Measurements from ENCODE around the gene CEND1.

CEND1 gene

DNA sequence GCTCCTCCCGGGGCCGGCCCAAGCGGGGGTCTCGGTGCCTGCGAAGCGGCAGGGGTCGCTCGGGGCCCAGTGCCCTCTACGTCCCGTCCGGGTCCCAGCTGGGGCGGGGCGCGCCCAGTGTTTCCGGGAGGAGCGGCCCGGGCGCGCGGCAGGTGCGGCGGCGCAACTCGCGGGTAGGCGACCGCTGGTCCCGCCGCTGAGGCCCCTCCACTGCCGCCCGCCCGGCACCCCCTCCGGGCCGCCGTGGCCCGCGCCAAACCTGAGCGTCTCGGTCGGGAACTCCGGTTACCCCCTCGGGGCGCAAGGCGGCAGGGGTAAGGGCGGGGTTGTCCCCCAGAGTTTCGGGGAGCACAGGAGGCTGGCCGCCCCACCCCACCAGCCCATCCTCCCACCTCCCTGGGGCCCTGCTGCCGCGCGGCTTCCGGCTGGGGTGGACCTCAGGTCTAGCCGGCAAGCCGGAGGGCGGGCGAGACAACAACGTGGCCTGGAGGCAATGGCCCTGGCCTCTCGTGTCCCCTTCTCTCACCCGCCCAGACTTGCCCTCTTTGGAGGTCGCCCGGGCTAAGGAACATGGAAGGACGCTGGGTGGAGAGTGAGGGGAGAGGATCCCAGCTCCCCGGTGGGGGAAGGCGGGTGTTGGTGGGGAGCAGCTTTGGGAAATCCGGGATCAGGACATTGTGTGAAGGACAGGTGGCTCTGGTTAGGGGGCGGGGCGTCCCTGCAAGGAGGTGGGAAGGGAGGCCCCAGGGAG is 37.4 kb upstream of the CEND1 start:
- no peak for DNase-seq

DNA sequence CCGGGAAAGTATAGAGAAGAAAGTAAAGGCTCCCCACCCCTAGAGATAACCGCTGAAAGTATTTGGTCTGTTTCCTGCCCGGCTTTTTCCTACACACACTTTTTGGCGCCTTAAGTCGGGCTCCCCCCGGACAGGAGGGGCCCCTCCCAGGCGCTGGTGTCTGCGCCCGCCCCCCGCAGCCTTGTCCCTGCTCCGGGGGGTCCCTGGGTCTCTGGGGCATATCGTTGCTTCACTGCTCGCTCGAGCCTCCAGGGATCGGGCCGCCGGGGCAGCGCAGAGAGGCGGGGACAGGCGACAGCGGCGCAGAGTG is 36.9 kb upstream of the CEND1 start:
- DNase-seq, result no peak

DNA sequence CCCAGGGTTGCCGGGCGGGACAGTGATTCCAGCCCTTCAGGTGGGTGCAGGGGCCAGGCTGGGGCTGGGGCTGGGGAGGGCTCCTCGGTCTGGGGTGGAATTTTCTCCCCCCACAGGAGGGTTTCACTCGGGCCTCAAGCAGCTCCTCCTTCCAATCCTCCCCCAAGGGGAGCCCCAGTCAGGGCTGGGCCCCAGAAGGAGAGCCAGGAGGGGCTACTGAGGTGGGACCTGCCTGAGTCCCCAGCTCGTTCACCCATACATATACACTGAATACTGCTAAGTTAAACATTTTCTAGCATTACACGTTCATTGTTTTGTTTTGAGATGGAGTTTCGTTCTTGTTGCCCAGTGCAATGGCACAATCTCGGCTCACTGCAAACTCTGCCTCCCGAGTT is 36.3 kb upstream of the CEND1 start:
- DNase-seq, result no peak

DNA sequence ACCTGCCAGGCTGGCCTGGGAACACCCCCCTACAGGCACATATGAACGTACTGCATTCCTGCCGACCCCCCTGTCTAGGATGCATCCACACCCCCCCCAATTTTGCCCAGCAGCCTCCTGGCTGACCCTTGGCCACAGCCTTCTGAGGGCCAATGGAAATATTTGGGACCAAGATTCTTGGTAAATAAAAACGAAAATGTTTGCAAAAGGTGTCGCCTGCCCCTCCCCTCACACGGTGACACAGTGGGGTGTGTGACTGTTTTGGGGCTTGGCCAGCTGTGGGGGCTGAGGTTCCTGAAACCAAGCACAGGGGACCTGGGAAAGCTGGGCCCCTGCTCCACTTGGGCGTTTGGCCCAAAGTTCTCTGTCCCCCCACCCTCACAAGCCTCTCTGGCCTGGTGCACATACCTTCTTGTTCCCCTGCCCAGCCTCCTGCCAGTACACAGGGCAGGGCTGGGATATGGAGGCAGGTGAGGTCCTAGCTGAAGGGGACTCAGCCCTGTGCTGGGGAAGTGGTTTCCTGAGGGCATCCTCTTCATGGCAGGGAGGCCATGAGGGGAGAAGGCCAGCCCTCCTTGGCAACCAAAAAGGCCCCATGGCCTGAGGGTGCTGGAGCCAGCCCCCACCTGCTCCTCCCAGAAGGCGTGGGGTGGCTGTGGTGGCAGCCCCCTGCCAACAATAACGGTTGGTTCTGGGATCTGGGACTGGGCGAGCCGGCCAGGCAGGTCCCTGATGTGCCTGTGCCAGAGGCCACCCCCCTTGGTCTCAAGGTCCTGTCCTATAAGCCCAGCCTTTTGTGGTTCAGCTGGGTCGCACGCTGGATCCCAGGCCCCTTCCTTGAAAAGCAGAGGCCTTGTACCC is 35.7 kb upstream of the CEND1 start:
- DNase-seq, result no peak

DNA sequence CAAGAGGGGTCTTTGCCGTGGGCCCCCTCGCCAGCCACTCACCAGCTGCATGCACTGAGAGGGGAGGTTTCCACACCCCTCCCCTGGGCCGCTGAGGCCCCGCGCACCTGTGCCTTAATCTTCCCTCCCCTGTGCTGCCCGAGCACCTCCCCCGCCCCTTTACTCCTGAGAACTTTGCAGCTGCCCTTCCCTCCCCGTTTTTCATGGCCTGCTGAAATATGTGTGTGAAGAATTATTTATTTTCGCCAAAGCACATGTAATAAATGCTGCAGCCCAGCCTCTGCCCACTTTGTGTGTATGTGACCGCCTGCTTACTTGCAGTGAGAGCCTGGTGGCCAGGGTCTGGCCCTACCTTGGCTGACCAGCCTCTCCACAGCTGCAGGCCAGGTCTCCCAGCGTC is 35.1 kb upstream of the CEND1 start:
- DNase-seq, result no peak

DNA sequence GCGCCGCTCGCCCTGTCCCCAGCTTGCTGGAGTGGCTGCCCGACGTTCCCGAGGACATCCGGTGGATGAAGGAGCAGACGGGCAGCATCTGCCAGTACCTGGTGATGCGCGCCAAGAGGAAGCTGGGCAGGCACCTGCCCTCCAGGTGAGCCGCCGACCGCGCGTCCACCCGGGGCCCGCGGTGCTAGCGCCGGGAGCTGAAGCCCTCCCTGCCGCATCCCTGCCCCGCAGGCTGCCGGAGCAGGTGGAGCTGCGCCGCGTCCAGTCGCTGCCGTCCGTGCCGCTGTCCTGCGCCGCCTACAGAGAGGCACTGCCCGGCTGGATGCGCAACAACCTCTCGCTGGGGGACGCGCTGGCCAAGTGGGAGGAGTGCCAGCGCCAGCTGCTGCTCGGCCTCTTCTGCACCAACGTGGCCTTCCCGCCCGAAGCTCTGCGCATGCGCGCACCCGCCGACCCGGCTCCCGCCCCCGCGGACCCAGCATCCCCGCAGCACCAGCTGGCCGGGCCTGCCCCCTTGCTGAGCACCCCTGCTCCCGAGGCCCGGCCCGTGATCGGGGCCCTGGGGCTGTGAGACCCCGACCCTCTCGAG is 34.5 kb upstream of the CEND1 start:
- DNase-seq, result no peak

DNA sequence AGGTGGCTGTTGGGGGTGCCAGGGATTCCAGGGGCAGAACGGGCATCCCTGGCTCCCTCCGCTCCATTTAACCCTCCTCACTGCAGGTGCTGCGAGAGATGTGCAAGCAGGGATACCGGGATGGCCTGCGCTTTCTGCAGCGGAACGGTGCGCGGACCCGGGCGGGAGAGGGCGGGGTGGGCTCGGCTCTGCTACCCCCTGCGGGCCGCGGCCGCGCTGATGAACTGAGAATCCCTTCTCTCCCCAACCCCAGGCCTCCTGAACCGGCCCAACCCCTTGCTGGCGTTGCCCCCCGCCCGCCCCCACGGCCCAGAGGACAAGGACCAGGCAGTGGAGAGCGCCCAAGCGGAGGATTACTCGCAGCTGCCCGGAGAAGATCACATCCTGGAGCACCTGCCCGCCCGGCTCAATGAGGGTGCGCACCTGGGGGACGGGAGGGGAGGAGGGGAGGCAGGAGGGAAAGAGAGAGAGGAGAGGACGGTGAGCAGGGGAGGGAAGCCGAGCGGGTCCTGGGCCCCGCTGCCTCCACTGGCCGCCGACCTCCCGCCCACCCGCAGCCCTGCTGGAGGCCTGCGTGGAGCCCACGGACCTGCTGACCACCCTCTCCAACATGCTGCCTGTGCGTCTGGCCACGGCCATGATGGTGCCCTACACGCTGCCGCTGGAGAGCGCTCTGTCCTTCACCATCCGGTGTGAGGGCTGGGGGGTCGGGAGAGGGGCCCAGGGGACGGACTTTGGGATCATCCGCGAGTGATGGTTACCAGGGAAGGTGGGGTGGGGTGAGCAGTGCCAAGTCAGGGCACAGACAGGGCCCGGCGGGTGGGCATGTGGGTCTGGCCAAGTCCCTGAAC is 33.8 kb upstream of the CEND1 start:
- DNase-seq, result no peak

DNA sequence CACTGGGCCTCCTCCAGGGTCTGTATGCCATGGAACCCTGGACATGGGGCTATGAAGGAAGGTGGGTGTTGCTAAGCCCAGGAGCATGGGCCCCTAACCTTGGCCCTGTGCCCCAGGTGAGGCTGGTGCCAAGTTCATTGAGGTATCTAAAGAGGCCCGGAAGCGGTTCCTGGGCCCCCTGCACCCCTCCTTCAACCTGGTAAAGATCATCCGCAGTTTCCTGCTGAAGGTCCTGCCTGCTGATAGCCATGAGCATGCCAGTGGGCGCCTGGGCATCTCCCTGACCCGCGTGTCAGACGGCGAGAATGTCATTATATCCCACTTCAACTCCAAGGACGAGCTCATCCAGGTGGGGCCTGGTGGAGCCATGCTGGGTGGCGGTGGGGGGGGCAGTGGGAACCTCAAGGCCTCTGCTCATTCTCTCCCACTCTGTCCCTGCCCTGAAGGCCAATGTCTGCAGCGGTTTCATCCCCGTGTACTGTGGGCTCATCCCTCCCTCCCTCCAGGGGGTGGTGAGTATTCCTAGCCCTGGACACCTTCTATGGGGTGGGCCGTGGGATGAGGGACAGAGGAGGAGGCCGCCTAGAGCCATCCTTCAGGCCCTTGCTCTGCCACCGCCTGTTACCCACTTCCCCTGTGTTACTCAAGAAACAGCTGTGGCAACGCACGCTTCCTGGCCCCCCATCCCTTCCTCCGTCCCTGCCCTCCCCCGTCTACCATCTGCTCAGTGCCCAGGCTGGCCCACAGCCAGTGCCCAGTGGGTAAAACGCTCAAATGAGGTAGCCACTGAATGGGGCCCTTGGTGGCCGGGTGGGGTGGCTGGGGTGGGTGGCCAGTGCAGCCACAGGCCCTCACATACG is 31.9 kb upstream of the CEND1 start:
- no peak for DNase-seq

DNA sequence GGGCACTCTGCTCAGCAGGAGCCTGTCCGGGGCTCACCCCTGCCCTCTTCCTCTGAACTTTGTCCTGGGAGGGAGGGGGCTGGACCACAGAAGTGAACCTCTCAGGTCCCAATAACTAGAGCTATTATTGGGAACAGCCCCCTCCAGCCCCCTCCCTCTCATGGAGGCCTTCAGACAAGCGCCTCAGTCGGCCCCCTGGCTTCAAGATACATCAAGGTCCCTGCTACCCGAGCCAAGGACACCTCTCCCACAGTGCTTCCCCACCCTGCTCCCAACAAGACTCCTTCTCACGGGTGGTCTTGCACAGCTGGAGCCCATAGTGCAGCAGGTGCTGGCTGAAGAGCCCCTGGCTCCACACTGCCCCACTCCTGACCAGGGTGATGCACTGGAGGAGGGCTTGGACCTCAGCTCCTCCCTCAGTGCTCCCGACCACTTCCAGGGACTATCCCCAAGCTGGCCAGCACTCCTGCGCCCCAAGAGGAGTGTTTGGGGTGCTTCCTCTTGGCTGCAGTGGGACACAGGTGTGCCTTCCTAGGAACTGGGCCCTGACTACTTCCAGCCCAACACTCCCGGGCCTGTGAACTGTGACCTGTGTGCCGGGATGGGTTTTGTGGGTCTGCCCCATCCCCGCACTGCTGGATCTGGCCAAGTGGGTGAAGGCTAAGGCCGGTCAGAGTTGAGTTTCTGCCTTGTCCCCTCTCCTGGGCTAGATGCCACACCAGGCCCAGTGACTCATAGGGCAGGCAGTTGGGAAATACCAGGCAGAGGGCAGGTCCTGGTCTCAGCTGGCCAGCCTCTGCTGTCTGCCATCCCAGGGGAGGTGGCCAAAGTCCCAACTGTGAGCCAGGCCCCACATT is 31.0 kb upstream of the CEND1 start:
- DNase-seq, result no peak

DNA sequence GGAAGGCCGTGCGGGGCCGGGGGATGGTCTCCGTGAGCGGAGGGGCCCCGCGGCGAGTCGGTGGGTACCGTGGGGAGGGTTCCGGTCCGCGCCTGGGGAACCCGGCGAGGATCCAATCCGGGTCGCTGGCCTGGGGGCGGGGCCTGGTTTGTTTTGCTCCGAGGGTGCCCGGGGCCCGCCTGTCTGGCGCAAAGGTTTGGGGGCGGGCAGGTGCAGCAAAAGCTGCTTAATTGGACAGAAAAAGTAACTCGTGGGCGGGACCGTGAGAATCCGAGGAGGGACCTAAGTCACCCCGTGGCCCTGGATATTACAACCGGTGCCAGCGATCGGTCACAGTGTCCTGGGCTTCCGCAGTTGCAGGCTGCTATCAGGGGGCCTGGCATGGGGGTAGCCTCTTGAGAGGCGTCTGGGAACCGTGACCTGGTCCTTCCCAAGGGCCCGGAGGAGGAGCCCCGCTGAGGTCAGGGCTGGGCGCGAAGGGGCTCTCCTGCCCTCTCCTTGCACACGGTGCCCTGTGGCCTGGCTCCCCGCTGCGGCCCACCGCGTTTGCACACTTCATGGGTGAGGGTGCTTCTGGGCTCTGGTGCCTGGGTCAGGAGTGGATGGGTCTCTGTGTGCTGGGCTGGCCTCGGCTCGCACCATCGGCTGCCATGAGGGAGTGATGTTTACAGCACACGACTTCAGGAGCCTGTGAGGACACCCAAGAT is 30.2 kb upstream of the CEND1 start:
- DNase-seq, result no peak

DNA sequence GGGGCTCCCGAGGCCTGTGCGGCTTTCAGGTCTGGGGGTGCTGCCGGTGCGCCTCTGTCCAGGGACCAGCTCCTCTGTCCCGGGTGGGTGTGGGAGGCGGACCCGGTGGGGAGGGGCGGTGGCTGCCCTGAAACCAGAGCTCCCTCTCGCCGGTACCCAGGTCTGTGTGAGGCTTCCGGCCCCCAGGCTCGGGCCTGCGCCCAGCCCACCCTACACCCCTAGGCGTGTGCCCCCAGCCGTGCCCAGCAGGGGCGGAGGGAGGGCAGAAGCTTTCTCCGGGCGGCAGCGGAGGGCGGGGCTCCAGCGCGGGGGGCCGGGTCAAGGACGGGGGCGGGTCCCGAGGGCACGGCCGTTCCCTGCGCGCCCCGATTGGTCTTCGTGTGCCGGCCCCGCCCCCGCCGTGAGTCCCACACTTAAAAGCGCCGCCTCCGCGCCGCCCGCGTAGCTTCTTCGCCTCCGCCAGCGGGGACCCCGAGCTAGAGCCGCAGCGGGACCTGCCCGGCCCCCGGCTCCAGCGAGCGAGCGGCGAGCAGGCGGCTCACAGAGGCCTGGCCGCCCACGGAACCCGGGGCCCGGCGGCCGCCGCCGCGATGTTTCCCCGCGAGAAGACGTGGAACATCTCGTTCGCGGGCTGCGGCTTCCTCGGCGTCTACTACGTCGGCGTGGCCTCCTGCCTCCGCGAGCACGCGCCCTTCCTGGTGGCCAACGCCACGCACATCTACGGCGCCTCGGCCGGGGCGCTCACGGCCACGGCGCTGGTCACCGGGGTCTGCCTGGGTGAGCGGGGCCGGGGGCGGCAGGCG is 29.4 kb upstream of the CEND1 start:
- no peak for DNase-seq

DNA sequence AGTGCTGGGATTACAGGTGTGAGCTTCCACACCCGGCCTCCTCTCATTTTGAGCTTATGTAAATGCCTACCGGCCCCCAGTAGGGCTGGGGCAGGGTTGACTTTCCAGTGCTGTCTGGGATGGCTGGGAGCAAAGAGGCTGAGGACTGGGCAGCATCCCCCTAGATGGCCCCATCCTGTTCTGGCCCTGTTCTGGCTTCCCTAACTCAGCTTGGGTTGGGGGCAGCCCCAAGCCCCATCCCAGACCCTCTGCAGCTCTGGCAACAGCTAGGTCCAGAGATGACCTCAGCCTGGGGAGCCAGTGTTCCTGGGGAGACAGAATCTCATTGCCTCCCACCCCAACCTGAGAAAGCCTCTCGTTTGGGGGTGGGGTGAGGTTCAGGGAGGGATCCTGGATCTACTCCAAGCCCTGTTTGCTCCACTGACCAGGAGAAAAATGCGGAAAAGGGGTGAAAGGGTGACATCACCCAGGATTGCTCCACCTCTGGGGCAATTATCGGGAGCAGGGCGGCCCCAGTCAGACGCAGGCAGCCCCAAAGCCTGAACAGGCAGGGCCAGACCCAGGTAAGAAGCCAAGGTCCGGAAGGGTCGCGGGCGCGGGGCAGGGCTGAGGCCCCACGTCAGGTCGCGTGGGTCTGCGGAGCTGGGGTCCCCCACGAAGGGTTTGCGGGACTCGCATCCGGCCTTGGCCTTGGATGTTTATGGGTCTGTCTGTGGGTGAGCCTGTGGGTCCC is 28.7 kb upstream of the CEND1 start, which contains the start of gene PNPLA2:
TSS of gene PNPLA2 (plus strand) at position 519 of the 733 bp plus-strand sequence. CDS start 805 bp downstream, outside the sequence.
- DNase-seq, result no peak

DNA sequence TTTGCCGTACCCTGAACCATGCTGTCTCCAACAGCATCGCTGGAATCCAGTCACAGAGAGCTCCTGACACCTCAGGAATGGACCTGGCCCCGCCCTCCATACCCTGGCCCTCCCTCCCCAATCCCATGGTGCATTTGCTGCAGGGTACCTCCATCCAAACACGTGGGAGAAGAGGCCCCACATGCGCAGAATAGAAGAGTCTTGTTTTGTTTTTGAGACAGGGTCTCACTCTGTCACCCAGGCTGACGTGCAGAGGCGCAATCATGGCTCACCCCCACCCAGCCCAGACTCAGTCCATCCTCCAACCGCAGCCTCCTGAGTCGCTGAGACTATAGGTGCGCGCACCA is 26.5 kb upstream of the CEND1 start:
- no peak for DNase-seq

DNA sequence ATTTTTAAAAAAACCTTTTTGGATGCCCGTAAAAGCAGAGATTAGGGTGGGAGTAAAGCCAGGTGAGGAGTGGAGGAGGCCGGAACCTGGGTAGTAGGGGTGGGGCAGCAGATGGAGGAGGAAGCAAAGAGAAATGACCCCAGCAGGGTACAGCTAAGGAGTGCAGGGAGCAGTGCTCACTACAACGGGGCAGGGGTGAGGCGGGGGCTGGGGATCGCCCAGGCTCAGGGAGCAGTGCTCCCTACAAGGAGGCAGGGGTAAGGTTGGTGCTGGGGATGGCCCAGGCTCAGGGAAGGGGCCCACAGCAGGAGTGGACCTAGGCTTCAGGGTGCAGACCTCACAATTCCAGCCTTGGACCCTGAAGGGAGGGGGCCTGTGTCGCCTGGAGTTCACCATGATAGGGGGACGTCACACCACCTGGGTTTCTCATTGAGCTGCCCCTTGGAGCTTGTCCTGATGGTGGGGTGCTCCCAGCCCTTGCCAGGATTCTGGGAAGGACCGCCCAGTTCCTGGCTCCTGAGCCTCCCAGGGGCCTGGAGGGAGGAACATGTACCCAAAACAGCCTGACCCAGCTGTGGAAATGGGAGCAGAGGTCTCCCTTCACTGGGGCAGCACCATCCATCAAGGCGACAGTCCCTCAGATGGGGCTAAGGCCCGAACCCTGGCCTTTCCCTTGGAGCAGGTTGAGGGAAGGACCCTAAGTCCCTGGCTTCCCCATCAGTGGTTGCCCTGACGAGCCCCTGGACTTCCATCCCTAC is 26.0 kb upstream of the CEND1 start:
- no peak for DNase-seq

DNA sequence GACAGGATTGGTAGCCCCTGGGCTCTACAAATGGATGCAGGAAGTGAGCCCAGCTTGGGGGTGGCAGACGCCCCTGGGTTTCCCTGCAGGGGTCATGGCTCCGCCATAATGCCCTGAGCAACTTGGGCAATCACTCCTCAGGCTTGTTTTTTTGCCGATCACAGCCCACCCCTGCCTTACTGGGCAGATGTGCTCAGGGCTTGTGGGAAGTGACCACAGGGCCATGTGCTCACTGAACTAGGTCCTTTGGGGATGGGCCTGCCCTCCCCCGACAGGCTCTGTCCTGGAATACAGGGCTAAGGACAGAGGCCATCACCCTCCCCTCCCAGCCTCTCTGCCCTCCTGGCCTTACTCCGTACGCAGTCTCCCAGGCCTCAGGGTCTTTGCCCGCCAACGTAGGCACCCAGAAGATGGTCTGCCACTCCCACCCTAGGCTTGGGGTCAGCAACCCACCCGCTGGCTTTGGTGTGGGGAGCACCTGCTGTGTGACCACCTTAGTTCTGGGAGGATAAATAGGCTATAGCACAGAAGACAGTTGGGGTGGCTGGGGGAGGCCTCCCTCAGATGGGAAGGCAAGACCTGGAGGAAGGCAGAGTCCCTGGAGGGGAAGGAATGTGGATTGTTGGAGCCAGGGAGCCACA is 23.7 kb upstream of the CEND1 start:
- DNase-seq, result no peak

DNA sequence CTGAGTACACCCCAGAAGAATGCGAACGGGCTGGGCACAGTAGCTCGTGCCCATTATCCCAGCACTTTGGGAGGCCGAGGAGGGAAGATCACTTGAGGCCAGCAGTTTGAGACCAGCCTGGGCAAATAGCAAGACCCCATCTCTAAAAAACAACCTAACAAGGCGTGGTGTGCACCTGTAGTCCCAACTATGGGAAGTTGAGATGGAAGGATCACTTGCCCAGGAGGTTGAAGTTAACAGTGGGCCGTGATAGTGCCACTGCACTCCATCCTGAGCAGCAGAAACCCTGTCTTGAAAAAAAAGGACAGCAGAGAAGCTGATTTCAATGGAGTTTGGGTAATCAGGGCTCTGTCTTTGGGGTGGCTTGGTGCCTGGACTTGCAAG is 23.2 kb upstream of the CEND1 start:
- DNase-seq, result no peak

DNA sequence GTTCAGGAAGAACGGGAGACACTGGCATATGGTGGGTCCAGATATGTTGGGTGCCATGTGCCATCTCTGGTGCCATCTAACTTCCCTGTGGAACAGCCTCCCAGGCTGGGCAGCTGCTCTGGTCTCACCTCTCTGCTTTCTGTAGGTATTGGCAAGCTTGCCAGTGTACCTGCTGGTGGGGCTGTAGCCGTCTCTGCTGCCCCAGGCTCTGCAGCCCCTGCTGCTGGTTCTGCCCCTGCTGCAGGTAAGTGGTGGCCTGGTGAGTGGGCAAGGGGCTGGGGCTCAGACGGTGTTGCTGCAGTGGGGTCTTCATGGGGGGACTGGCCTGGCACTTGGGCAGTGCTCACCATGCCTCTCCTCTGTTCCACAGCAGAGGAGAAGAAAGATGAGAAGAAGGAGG is 22.5 kb upstream of the CEND1 start:
- no peak for DNase-seq

Data from NCI-H2081 treated with DMSO at 0.1 percent for 48 hours (cell line).